K562 (cell line): ENCODE data around the gene HOMEZ. TPM values are rescaled to one million over a fixed set of nuclear protein-coding genes. Genes with fewer than 3 reads are reported as not detected.

ENCODE experiments used
- ATF4 ChIP-seq: fragments of 450-650 bp; formaldehyde crosslinking; IDR thresholded peaks from 2 replicates; pipeline ENCODE4 v1.4.0; 2022; ENCODE audit warnings: mild to moderate bottlenecking, moderate library complexity
- FOXK1 ChIP-seq: sonication (generic); formaldehyde crosslinking; IDR thresholded peaks from 2 replicates; pipeline ENCODE4 v1.8.0; 2022; ENCODE audit warnings: missing genetic modification reagents, mild to moderate bottlenecking, borderline replicate concordance
- HDAC2 ChIP-seq: fragments of 450-650 bp; IDR thresholded peaks from 2 replicates; pipeline ENCODE4 v1.6.1; 2016; ENCODE audit warnings: mild to moderate bottlenecking
- ILK ChIP-seq: fragments of 450-650 bp; IDR thresholded peaks from 2 replicates; pipeline ENCODE4 v1.6.1; 2016; ENCODE audit warnings: missing genetic modification characterization, low read depth, mild to moderate bottlenecking, missing compliant biosample characterization, moderate library complexity, borderline replicate concordance
- KDM5B ChIP-seq: fragments of 200-600 bp; sonication (generic); IDR thresholded peaks from 2 replicates; pipeline ENCODE4 v1.6.1; 2012; ENCODE audit warnings: low read depth, mild to moderate bottlenecking, moderate library complexity, low read length, control low read depth, inconsistent platforms; ENCODE audit not compliant: insufficient replicate concordance
- LCOR ChIP-seq: sonication (generic); formaldehyde crosslinking; IDR thresholded peaks from 2 replicates; pipeline ENCODE4 v1.8.0; 2022; ENCODE audit warnings: mild to moderate bottlenecking, missing genetic modification reagents
- MEIS2 ChIP-seq: fragments of 450-650 bp; IDR thresholded peaks from 2 replicates; pipeline ENCODE4 v1.6.1; 2014; ENCODE audit warnings: mild to moderate bottlenecking; ENCODE audit not compliant: partially characterized antibody
- PRDM10 ChIP-seq: fragments of 450-650 bp; IDR thresholded peaks from 2 replicates; pipeline ENCODE4 v1.6.1; 2018; ENCODE audit not compliant: partially characterized antibody
- PTRF ChIP-seq: fragments of 450-650 bp; IDR thresholded peaks from 2 replicates; pipeline ENCODE4 v1.6.1; 2016; ENCODE audit warnings: mild to moderate bottlenecking, missing genetic modification characterization, missing compliant biosample characterization
- PTTG1 ChIP-seq: fragments of 450-650 bp; IDR thresholded peaks from 2 replicates; pipeline ENCODE4 v1.6.1; 2016; ENCODE audit warnings: low read depth, mild to moderate bottlenecking, missing genetic modification characterization, missing compliant biosample characterization
- SLC30A9 ChIP-seq: fragments of 250-450 bp; sonication (Bioruptor Pico); IDR thresholded peaks from 2 replicates; pipeline ENCODE4 v1.8.0; 2022; ENCODE audit warnings: mild to moderate bottlenecking, moderate library complexity
- SMAD4 ChIP-seq: fragments of 250-450 bp; sonication (Bioruptor Pico); conservative IDR thresholded peaks from 2 replicates; pipeline ENCODE4 v1.8.0; 2021; ENCODE audit warnings: inconsistent platforms, mild to moderate bottlenecking, moderate library complexity
- TAL1 ChIP-seq: fragments of 450-650 bp; IDR thresholded peaks from 2 replicates; pipeline ENCODE4 v1.6.1; 2016; ENCODE audit warnings: mild to moderate bottlenecking
- TCFL5 ChIP-seq: fragments of 250-450 bp; sonication (Bioruptor Pico); conservative IDR thresholded peaks from 2 replicates; pipeline ENCODE4 v1.6.1; 2021; ENCODE audit warnings: mild to moderate bottlenecking, moderate library complexity, matching md5 sums
- TEAD1 ChIP-seq, 2 experiments: fragments of 450-650 bp in 1 of 2; sonication (generic) in 1 of 2; formaldehyde crosslinking; IDR thresholded peaks; 2 replicates each; pipeline versions ENCODE4 v1.4.0 to v1.8.0; 2020 to 2022; ENCODE audit warnings: mild to moderate bottlenecking in 2 of 2, missing genetic modification reagents in 1 of 2
- ZBTB17 ChIP-seq: fragments of 450-650 bp; formaldehyde crosslinking; IDR thresholded peaks from 2 replicates; pipeline ENCODE4 v1.4.0; 2020; ENCODE audit warnings: mild to moderate bottlenecking
- ZBTB49 ChIP-seq: sonication (generic); formaldehyde crosslinking; IDR thresholded peaks from 2 replicates; pipeline ENCODE4 v1.8.0; 2022; ENCODE audit warnings: missing genetic modification reagents, mild to moderate bottlenecking, borderline replicate concordance
- ZNF217 ChIP-seq: sonication (generic); formaldehyde crosslinking; IDR thresholded peaks from 2 replicates; pipeline ENCODE4 v1.8.0; 2022; ENCODE audit warnings: mild to moderate bottlenecking, missing genetic modification reagents
- ZNF766 ChIP-seq: fragments of 200-800 bp; sonication (Bioruptor generic); conservative IDR thresholded peaks from 2 replicates; pipeline ENCODE4 v1.6.1; 2016; ENCODE audit warnings: missing genetic modification characterization, missing compliant biosample characterization
- polyA plus RNA-seq, 8 experiments: library from polyadenylated mRNA; depleted of rRNA in 4 of 8; stranded (reverse) in 5 of 8; unstranded in 3 of 8; fragments of >200 nt; fragmentation: Nextera tagmentation in 2 of 8; fragmentation: Illumina TruSeq in 1 of 8; extraction: Ambion mirVana in 2 of 8; extraction: Trizol in 1 of 8; gene quantifications; 2 replicates each; pipeline versions ENCODE4 v1.2.1 to v1.2.3, GENCODE V29; 2011 to 2014; ENCODE audit warnings: inconsistent platforms in 1 of 8, missing spikeins in 1 of 8
- total RNA-seq, 7 experiments: library from RNA; depleted of rRNA in 6 of 7; stranded (reverse); fragments of >200 nt in 6 of 7; fragmentation: Illumina TruSeq in 2 of 7; extraction: Trizol in 2 of 7; gene quantifications; 2 replicates each; pipeline versions ENCODE4 v1.2.1 to v1.2.3, GENCODE V29; 2011 to 2021; ENCODE audit warnings: low replicate concordance in 1 of 7
- TF ChIP-seq, protein P1 (sequence below): sonication (generic); formaldehyde crosslinking; IDR thresholded peaks from 2 replicates; pipeline ENCODE4 v1.8.0; 2022; ENCODE audit warnings: missing genetic modification reagents, mild to moderate bottlenecking, borderline replicate concordance

Gene HOMEZ
- total and polyA plus RNA-seq, 9 of the 15 experiments (the other 6 are each of a cell fraction or from before 2014, with no cell fraction given) = 3.0 to 30.2 (median 16.9) TPM

- TF ChIP-seq ATF4 (CRISPR knock-in tag) (no peak), HDAC2 (peak; percentile 53; the same call in 1 of the 2 replicates), FOXK1 (CRISPR knock-in tag) (no peak), SMAD4 (CRISPR knock-in tag) (peak; percentile 98), ZBTB17 (CRISPR knock-in tag) (0 out of 2 replicates have a peak, but pooled peaks have one; percentile 24), ILK (no peak), ZNF217 (CRISPR knock-in tag) (no peak), TEAD1 (CRISPR knock-in tag; IDR thresholded peaks at IDR 0.05) (peak in 1 of 2 experiments; percentile 93; a peak in 2 of 4 replicates), ZBTB49 (CRISPR knock-in tag) (no peak), MEIS2 (peak; percentile 88), PTTG1 (tag) (no peak), LCOR (CRISPR knock-in tag) (peak; percentile 51; the same call in 1 of the 2 replicates), PTRF (tag) (no peak), KDM5B (no peak), TAL1 (no peak), ZNF766 (CRISPR knock-in tag) (no peak), TCFL5 (no peak), PRDM10 (peak; percentile 51), SLC30A9 (CRISPR knock-in tag) (no peak)
- TF ChIP-seq, protein P1, sequence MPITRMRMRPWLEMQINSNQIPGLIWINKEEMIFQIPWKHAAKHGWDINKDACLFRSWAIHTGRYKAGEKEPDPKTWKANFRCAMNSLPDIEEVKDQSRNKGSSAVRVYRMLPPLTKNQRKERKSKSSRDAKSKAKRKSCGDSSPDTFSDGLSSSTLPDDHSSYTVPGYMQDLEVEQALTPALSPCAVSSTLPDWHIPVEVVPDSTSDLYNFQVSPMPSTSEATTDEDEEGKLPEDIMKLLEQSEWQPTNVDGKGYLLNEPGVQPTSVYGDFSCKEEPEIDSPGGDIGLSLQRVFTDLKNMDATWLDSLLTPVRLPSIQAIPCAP = no peak
Observed at GRCh38 chr14:23301288-23301968, 15.5 kb upstream of the HOMEZ start (continued).
